LoVo (cell line): ENCODE measurements around the gene CCDC124.
A peak's percentile ranks its signal among the peaks of the same experiment; 100 is the strongest.
"Not testable (repeated sequence)": the region's sequence is repeated elsewhere in the genome, so short reads cannot be mapped to it uniquely, and the experiment has no call there.

Experiments used
- DNase-seq: peaks from one replicate; pipeline ENCODE4 v3.0.0-alpha.2; 2016; ENCODE audit warnings: low spot score

Gene CCDC124

GRCh38 chr19:17932485-17933338, at the start of gene CCDC124:
Gene CCDC124 (plus strand): TSS chr19:17933015. CDS start chr19:17936421, 3,406 bp downstream.
- peak; percentile 94 for DNase-seq

GRCh38 chr19:17883627-17884410, 49.0 kb upstream of the CCDC124 start:
- DNase-seq, result no peak

GRCh38 chr19:17886515-17886914, 46.3 kb upstream of the CCDC124 start:
- no peak for DNase-seq

- DNase-seq, result not testable (repeated sequence)
Measured at GRCh38 chr19:17887221-17887620, 45.6 kb upstream of the CCDC124 start.

- DNase-seq, result no peak
Measured at GRCh38 chr19:17888260-17888659, 44.6 kb upstream of the CCDC124 start.

- DNase-seq, result peak; percentile 49
Measured at GRCh38 chr19:17889609-17890214, 43.1 kb upstream of the CCDC124 start.

GRCh38 chr19:17893766-17894165, 39.0 kb upstream of the CCDC124 start:
- DNase-seq, result no peak

- no peak for DNase-seq
Measured at GRCh38 chr19:17902701-17903100, 30.1 kb upstream of the CCDC124 start.

GRCh38 chr19:17908244-17908643, 24.6 kb upstream of the CCDC124 start:
- DNase-seq, result no peak

- DNase-seq, result no peak
Measured at GRCh38 chr19:17909003-17909732, 23.6 kb upstream of the CCDC124 start.

GRCh38 chr19:17910791-17911360, 21.9 kb upstream of the CCDC124 start:
- DNase-seq, result no peak

- peak; percentile 76 for DNase-seq
Measured at GRCh38 chr19:17915940-17916593, 16.7 kb upstream of the CCDC124 start.

GRCh38 chr19:17918151-17918550, 14.7 kb upstream of the CCDC124 start:
- DNase-seq, result not testable (repeated sequence)

GRCh38 chr19:17919122-17919521, 13.7 kb upstream of the CCDC124 start:
- DNase-seq, result not testable (repeated sequence)

GRCh38 chr19:17920527-17920926, 12.3 kb upstream of the CCDC124 start:
- no peak for DNase-seq

- DNase-seq, result no peak
Measured at GRCh38 chr19:17922138-17922537, 10.7 kb upstream of the CCDC124 start.

- no peak for DNase-seq
Measured at GRCh38 chr19:17926044-17926443, 6.8 kb upstream of the CCDC124 start.

- no peak for DNase-seq
Measured at GRCh38 chr19:17929056-17929455, 3.8 kb upstream of the CCDC124 start.

- DNase-seq, result no peak
Measured at GRCh38 chr19:17931532-17932191, 1.2 kb upstream of the CCDC124 start.

GRCh38 chr19:17933414-17934129, 757 bp downstream of the CCDC124 start:
- DNase-seq, result peak; percentile 34
